HG03097 (cell line): ENCODE data around the gene CLRN1.

Source experiments
- ATAC-seq: cut with Tn5 transposase; IDR thresholded peaks from one replicate; pipeline ENCODE4 v1.9.1; 2021; ENCODE audit not compliant: unreplicated experiment, low FRiP score

The CLRN1 gene

GRCh38 chr3:150878290-150878689, 94.2 kb downstream of the CLRN1 start:
- no peak for ATAC-seq

GRCh38 chr3:150877303-150877702, 95.2 kb downstream of the CLRN1 start:
- ATAC-seq, result no peak

- no peak for ATAC-seq
Measured at GRCh38 chr3:150876611-150877265, 95.8 kb downstream of the CLRN1 start.
